GM13976 (cell line): ENCODE measurements around the gene PLBD2.

Source experiments
- DNase-seq: peaks from one replicate; pipeline ENCODE4 v3.0.0; 2012; ENCODE audit warnings: low spot score
- in situ Hi-C: fragments of 300-500 bp; cut with MboI; formaldehyde crosslinking; loops from one replicate; pipeline ENCODE4 v1.12.0; 2022; ENCODE audit warnings: low sequenced_read_pairs, mixed read lengths, inconsistent platforms; ENCODE audit not compliant: unreplicated experiment
- TF ChIP-seq, protein P1 (sequence below): IDR thresholded peaks from 2 replicates; pipeline ENCODE4 v1.5.1; 2012; ENCODE audit warnings: borderline replicate concordance, mild to moderate bottlenecking; ENCODE audit not compliant: insufficient read depth; ENCODE audit errors: extremely low read depth, missing control alignments, control extremely low read depth

The PLBD2 gene

DNA sequence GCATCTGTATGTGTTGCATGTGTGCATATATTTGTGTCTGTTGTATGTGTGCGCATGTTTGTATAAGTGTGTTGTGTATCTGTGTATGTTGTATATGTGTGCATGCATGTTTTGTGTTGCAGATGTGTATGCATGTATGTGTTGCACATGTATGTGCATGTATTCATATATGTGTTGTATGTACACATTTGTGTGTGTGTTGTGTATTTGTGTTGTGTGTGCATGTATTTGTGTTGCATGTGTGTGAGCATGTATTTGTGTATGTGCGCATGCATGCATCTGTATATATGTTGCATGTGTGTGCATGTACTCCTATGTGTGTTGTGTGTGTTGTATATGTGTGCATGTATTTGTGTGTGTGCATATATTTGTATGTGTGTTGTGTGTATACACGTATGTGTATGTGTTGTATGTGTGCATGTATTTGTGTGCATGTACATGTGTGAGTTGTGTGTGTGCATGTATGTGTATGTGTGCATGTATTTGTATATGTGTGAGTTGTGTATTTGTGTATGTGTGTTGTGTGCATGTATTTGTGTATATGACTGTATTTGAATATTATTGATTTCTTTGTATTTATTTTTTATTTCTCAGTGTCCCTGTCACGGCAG is 40.2 kb upstream of the PLBD2 start:
- in situ Hi-C loops, result no loop called here
- DNase-seq, result no peak
- TF ChIP-seq, protein P1, sequence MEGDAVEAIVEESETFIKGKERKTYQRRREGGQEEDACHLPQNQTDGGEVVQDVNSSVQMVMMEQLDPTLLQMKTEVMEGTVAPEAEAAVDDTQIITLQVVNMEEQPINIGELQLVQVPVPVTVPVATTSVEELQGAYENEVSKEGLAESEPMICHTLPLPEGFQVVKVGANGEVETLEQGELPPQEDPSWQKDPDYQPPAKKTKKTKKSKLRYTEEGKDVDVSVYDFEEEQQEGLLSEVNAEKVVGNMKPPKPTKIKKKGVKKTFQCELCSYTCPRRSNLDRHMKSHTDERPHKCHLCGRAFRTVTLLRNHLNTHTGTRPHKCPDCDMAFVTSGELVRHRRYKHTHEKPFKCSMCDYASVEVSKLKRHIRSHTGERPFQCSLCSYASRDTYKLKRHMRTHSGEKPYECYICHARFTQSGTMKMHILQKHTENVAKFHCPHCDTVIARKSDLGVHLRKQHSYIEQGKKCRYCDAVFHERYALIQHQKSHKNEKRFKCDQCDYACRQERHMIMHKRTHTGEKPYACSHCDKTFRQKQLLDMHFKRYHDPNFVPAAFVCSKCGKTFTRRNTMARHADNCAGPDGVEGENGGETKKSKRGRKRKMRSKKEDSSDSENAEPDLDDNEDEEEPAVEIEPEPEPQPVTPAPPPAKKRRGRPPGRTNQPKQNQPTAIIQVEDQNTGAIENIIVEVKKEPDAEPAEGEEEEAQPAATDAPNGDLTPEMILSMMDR, result no peak

DNA sequence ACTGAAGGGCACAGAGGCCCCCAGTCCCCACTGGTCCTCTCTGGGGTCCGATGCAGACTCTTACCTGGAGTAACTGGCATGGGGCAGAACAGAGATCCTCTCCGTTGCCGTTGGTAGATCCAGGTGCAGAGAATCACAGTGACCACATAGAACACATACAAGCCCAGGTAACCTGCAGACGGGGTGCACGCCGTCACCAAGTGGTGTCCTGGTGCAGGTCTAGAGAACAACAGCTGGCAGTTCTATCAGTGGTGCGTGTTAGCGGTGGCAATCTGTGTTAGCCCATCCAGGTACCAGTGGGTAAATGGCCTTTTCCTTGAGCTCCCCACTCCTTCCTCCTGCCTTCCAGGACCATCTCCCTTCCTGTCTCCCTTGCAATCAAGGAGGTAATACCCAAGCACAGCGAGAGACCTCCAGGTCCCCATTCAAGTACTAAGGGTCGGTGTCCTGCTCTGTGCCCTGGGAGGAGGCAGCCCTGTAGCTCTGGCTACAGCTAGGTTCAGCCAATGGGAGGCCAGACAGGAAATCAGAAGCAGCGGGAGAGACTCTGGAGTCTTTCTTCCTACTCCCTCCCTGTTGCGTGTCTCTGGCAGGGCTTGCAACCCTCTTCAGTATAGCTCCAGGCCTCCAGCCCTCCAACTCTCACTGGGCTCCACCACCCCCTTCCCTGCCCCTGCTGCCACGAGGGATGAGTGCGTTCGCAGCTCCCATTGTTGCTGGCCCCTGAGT is 39.3 kb upstream of the PLBD2 start:
- in situ Hi-C loops, result no loop called here

DNA sequence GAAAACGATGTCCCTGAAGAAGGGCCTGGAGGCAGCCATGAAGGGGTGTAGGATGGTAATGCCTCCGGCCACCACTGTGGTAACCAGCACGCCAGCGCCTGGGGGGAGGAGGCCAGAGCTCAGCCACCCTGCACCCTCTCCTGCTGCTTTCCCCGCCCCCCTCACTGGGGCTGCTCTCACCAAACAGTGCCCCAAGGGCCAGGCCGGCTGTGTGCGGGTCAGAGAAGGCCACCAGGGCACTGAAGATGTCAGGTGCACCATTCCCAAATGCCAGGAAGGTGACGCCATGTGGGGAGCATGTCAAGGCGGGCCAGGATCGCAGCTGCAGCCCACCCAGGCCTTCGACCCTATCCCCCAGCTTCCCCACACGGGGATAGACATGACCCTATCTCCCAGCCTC is 38.0 kb upstream of the PLBD2 start:
- in situ Hi-C loops, result no loop called here
- TF ChIP-seq, protein P1, result no peak
- no peak for DNase-seq

More for the DNA sequence above, 39.3 kb upstream of the PLBD2 start:
- DNase-seq, result no peak
- TF ChIP-seq, protein P1, result no peak

DNA sequence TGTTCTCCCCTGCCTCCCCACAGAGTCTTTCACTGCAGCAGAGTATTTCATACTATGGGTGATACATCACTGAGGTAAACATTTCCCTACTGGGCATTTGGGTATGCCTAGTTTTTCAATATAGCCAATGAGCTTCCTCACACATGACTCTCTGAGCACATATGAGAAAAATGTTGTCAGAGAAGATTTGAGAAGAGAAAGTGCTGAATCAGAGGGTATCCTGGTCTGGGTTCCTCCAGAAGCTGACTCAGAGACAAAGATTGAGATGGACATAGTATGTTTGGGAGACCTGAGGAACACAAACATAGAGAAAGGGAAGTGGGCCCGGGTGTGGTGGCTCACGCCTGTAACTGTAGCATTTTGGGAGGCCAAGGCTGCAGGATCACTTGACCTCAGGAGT is 36.0 kb upstream of the PLBD2 start:
- DNase-seq, result no peak
- in situ Hi-C loops, result no loop called here
- TF ChIP-seq, protein P1, result no peak

DNA sequence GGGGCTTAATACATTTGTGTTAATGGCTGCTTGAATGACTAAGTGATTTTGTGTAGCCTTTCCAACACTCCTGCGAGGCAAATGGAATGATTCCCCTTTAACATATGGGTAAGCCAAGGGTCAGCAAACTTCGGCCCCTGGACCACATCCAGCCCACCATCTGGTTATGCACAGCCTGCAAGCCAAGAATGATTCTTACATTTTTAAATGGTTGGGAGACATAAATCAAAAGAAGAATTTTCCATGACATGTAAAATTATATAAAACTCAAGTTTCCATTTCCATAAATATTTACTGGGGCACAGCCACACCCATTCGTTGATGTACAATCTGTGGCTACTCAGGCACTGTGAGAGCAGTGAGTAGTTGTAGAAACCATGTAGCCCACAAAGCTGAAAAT is 32.5 kb upstream of the PLBD2 start:
- in situ Hi-C loops, result no loop called here
- no peak for DNase-seq
- TF ChIP-seq, protein P1, result no peak

DNA sequence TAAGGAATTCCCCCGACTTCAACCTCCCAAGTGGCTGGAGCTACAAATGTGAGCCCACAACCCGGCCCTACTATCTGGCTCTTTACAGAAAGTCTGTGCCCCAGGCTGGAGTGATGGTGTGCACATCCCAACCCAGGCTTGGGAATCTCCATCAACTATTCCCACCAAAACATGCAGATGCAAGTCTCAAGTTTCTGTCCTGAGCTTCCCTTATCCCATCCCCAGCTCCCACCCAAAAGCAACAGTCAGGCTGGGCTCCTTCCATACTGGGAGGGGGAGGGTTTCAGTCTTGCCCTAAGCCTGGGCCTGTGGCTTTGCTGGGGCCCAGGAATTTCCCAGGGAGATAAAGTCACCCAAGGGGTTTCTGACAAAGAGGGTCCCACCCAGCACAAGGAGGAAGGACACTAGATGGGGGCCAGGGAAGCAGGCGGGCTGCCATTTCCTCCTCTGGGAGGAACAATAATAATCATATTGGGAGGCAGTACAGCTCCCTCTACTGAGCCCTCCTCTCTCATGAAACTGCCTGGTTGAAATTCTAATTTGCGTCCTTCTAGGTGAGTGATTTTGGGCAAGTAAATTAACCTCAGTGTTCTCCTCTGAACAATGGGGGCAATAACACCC is 31.5 kb upstream of the PLBD2 start:
- DNase-seq, result no peak
- in situ Hi-C loops, result no loop called here
- TF ChIP-seq, protein P1, result no peak
